Endodermal cell (in vitro differentiated cells): Measurements from ENCODE around the gene RNF114. TPM values are rescaled to one million over a fixed set of nuclear protein-coding genes. Genes with fewer than 3 reads are reported as not detected.
"Not testable (repeated sequence)": the region's sequence is repeated elsewhere in the genome, so short reads cannot be mapped to it uniquely, and the experiment has no call there.

Experiments
- DNase-seq: peaks from one replicate; pipeline ENCODE4 v3.0.0-alpha.2; 2017
- H3K27ac ChIP-seq: 2 replicates; pipeline ENCODE4 v1.5.1; 2013; ENCODE audit warnings: mild to moderate bottlenecking, low read depth, low read length, moderate library complexity
- H3K27me3 ChIP-seq: 2 replicates; pipeline ENCODE4 v1.6.1; 2013; ENCODE audit warnings: mild to moderate bottlenecking, low read length, moderate library complexity; ENCODE audit not compliant: insufficient read depth, control insufficient read depth, poor library complexity, severe bottlenecking
- H3K36me3 ChIP-seq: 2 replicates; pipeline ENCODE4 v1.7.0; 2013; ENCODE audit warnings: mild to moderate bottlenecking, low read length, moderate library complexity; ENCODE audit not compliant: control insufficient read depth, insufficient read depth
- H3K4me1 ChIP-seq: one replicate; pipeline ENCODE4 v1.7.0; 2013; ENCODE audit warnings: low read length; ENCODE audit not compliant: control insufficient read depth, insufficient read depth
- H3K4me3 ChIP-seq: 2 replicates; pipeline ENCODE4 v1.5.1; 2013; ENCODE audit warnings: mild to moderate bottlenecking, low read length, moderate library complexity
- H3K9ac ChIP-seq: 2 replicates; pipeline ENCODE4 v1.6.1; 2013; ENCODE audit warnings: mild to moderate bottlenecking, low read length, moderate library complexity; ENCODE audit not compliant: poor library complexity, severe bottlenecking; ENCODE audit errors: extremely low read depth
- H3K9me3 ChIP-seq: 2 replicates; pipeline ENCODE4 v1.6.1; 2013; ENCODE audit warnings: mild to moderate bottlenecking, low read length, moderate library complexity; ENCODE audit not compliant: control insufficient read depth
- H3K27ac Mint-ChIP-seq: 2 replicates; pipeline ENCODE4 v1.8.0; 2020; ENCODE audit warnings: mixed read lengths
- H3K27me3 Mint-ChIP-seq: 2 replicates; pipeline ENCODE4 v1.8.0; 2021; ENCODE audit warnings: mild to moderate bottlenecking, mixed read lengths; ENCODE audit not compliant: insufficient read depth
- H3K36me3 Mint-ChIP-seq: 2 replicates; pipeline ENCODE4 v1.8.0; 2020; ENCODE audit warnings: low read depth, mixed read lengths
- H3K4me1 Mint-ChIP-seq: 2 replicates; pipeline ENCODE4 v1.8.0; 2020; ENCODE audit warnings: mixed read lengths
- H3K4me3 Mint-ChIP-seq: 2 replicates; pipeline ENCODE4 v1.8.0; 2020; ENCODE audit warnings: mild to moderate bottlenecking, moderate library complexity, mixed read lengths
- H3K9me3 Mint-ChIP-seq: 2 replicates; pipeline ENCODE4 v1.8.0; 2020; ENCODE audit warnings: mild to moderate bottlenecking, mixed read lengths
- WGBS, 2 experiments: methylation state at CpG; one replicate each; pipeline versions ENCODE4 v1.1.5 to v1.1.7; 2013; ENCODE audit warnings: missing lambda C conversion rate in 2 of 2, mixed read lengths in 1 of 2; ENCODE audit not compliant: insufficient coverage in 1 of 2, insufficient read length in 1 of 2; 5-methylcytosine and 5-hydroxymethylcytosine counted together
- total RNA-seq, 2 donors: library from RNA; stranded (reverse); fragmentation: NEBNext Ultra II Directional in 1 of 2; extraction: Animal tissue kit (Norgen Biotek cat#: 25700) in 1 of 2; gene quantifications; 2 replicates in 1 of 2; 3 replicates in 1 of 2; pipeline ENCODE4 v1.2.1, GENCODE V29; 2021
- TF ChIP-seq, protein P1 (sequence below): fragments of 200-600 bp; sonication (generic); conservative IDR thresholded peaks from 2 replicates; pipeline ENCODE4 v1.5.0; 2021; ENCODE audit warnings: antibody characterized with exemption, mild to moderate bottlenecking

The RNF114 gene
- total RNA-seq, 2 donors from 2014 or later: 48.8 to 52.5 TPM

DNA sequence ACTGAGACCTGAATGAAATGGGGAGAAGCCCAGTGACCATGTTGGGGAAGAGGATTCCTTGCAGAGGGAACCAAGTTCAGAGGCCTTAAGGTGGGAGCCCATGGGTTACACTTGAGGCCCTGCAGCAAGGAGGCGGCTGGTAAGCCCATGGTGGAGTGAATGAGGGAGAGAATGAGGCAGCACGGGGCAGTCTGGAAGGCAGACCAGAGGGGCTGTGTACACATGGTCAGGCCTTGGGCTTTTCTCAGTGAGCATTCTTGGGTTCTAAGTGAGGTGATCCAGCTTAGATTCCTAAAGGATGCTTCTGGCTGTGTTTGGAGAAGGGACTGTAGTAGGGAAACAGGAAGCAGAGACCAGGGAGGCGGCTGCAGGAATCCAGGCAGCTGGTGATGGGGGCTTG, 19.0 kb downstream of the RNF114 start:
- no peaks in the 10 kb centered on the region for H3K27me3 ChIP-seq
- no peak overlapping the region for H3K4me3 Mint-ChIP-seq
- H3K9me3 Mint-ChIP-seq: peaks cover 4% of the 10 kb centered on the region

DNA sequence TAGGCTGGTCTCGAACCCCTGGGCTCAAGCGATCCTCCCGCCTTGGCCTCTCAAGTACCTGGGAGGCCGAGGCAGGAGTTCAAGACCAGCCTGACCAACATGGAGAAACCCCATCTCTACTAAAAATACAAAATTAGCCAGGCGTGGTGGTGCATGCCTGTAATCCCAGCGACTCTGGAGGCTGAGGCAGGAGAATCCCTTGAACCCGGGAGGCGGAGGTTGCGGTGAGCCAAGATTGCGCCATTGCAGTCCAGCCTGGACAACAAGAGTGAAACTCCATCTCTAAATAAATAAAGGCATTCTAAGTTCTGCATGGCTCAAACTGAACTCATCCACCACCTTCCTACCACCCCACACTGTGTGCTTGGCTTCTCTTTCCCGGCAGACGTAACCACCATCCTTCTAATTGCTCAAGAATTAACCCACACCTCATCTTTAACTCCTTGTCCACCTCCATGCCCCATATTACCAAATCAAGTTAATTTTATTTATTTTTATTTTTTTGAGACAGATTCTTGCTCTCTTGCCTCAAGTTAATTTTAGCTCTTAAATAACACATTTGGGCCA, 19.7 kb downstream of the RNF114 start:
- H3K27me3 Mint-ChIP-seq, H3K9ac ChIP-seq, H3K27me3 ChIP-seq, H3K27ac ChIP-seq, DNase-seq, H3K4me1 ChIP-seq, H3K9me3 Mint-ChIP-seq, H3K27ac Mint-ChIP-seq, H3K4me1 Mint-ChIP-seq, H3K4me3 ChIP-seq, H3K4me3 Mint-ChIP-seq: not testable (repeated sequence)
- Histone ChIP-seq H3K36me3 (peaks cover 60% of the 10 kb centered on the region), H3K9me3 (peaks cover 12% of the 10 kb centered on the region)
- 93 to 95% methylated on average over 10 to 12 of the region's 12 CpGs for whole genome bisulfite sequencing, 2 experiments
- peaks cover 62% of the 10 kb centered on the region for H3K36me3 Mint-ChIP-seq

More for the DNA sequence above, 19.0 kb downstream of the RNF114 start:
- H3K27ac ChIP-seq: no peak overlapping the region
- TF ChIP-seq, protein P1, sequence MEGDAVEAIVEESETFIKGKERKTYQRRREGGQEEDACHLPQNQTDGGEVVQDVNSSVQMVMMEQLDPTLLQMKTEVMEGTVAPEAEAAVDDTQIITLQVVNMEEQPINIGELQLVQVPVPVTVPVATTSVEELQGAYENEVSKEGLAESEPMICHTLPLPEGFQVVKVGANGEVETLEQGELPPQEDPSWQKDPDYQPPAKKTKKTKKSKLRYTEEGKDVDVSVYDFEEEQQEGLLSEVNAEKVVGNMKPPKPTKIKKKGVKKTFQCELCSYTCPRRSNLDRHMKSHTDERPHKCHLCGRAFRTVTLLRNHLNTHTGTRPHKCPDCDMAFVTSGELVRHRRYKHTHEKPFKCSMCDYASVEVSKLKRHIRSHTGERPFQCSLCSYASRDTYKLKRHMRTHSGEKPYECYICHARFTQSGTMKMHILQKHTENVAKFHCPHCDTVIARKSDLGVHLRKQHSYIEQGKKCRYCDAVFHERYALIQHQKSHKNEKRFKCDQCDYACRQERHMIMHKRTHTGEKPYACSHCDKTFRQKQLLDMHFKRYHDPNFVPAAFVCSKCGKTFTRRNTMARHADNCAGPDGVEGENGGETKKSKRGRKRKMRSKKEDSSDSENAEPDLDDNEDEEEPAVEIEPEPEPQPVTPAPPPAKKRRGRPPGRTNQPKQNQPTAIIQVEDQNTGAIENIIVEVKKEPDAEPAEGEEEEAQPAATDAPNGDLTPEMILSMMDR: no peak
- no peak overlapping the region for H3K9ac ChIP-seq
- no peaks in the 10 kb centered on the region for H3K4me1 Mint-ChIP-seq
- H3K36me3 ChIP-seq: peaks cover 68% of the 10 kb centered on the region
- DNase-seq: no peak
- H3K27ac Mint-ChIP-seq: no peak overlapping the region
- H3K4me1 ChIP-seq: no peaks in the 10 kb centered on the region
- 99 to 100% methylated on average over 1 to 3 of the region's 3 CpGs for WGBS, 2 experiments
- H3K4me3 ChIP-seq: no peak overlapping the region
- H3K27me3 Mint-ChIP-seq: no peaks in the 10 kb centered on the region
- H3K9me3 ChIP-seq: peaks cover 5% of the 10 kb centered on the region
- peaks cover 68% of the 10 kb centered on the region for H3K36me3 Mint-ChIP-seq

DNA sequence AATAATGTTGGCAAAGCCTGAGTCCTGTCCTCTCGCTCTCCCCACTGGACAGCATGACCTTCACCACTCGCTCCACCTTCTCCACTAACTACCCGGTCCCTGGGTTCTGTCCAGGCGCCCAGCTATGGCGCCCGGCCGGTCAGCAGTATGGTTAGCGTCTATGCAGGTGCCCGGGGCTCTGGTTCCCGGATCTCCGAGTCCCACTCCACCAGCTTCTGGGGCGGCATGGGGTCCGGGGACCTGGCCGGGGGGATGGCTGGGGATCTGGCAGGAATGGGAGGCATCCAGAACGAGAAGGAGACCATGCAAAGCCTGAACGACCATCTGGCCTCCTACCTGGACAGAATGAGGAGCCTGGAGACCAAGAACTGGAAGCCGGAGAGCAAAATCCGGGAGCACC, 20.5 kb downstream of the RNF114 start:
- peaks cover 52% of the 10 kb centered on the region for H3K36me3 ChIP-seq
- 94 to 97% methylated on average over 17 to 18 of the region's 18 CpGs for WGBS, 2 experiments
- H3K9ac ChIP-seq: no peak overlapping the region
- H3K27me3 ChIP-seq: no peaks in the 10 kb centered on the region
- Mint-ChIP-seq H3K27ac (no peak overlapping the region), H3K36me3 (peaks cover 60% of the 10 kb centered on the region), H3K4me1 (no peaks in the 10 kb centered on the region), H3K4me3 (no peak overlapping the region), H3K27me3 (no peaks in the 10 kb centered on the region), H3K9me3 (peaks cover 6% of the 10 kb centered on the region)
- DNase-seq: no peak
- H3K4me3 ChIP-seq: no peak overlapping the region
- no peaks in the 10 kb centered on the region for H3K4me1 ChIP-seq
- H3K27ac ChIP-seq: no peak overlapping the region
- TF ChIP-seq, protein P1: no peak
- peaks cover 16% of the 10 kb centered on the region for H3K9me3 ChIP-seq
